HCT116 (cell line): Measurements from ENCODE around the gene TMEM98. TPM values are rescaled to one million over a fixed set of nuclear protein-coding genes. Genes with fewer than 3 reads are reported as not detected.

Experiments
- ATAC-seq: fragments of 200-7000 bp; cut with Tn5 transposase; 2 replicates; pipeline ENCODE4 v1.9.1; 2020; ENCODE audit warnings: mild to moderate bottlenecking, moderate library complexity
- BruUV-seq: library from RNA; stranded (reverse); fragments of 400-500 nt; replicated peaks from 2 replicates; lab custom pipeline; 2021; lab: Mats Ljungman, UMichigan
- CTCF ChIA-PET: fragments of 300-600 bp; sonication (Branson Sonifier 250); formaldehyde crosslinking; loops from one replicate; lab custom pipeline; 2021; ENCODE audit warnings: antibody characterized with exemption; lab: Charles Lee
- POLR2A ChIA-PET: fragments of 300-600, 350-600 bp; sonication (Branson Sonifier 250); formaldehyde crosslinking; loops from one replicate; lab custom pipeline; 2021; ENCODE audit warnings: antibody characterized with exemption; lab: Charles Lee
- RAD21 ChIA-PET, 2 experiments: fragments of 300-600 bp; sonication (Branson Sonifier 250); formaldehyde crosslinking; loops; one replicate each; lab custom pipeline; 2023; ENCODE audit warnings: low total read pairs in 2 of 2; ENCODE audit not compliant: uncharacterized antibody in 2 of 2, unreplicated experiment in 2 of 2, low non-redundant PET in 1 of 2; lab: Charles Lee
- DNase-seq: peaks from one replicate; pipeline ENCODE4 v3.0.0-alpha.2; 2010; ENCODE audit warnings: low read depth, low spot score
- H2AFZ ChIP-seq: fragments of 200-600 bp; shearing (Covaris generic), sonication (generic); 2 replicates; pipeline ENCODE4 v1.6.1; 2017; ENCODE audit warnings: low read depth, mixed run types, mixed read lengths, antibody characterized with exemption, low read length; ENCODE audit not compliant: poor library complexity, severe bottlenecking
- H3K27ac ChIP-seq: 2 replicates; pipeline ENCODE4 v1.5.1; 2012; ENCODE audit warnings: low read depth, low read length
- H3K27me3 ChIP-seq: fragments of 200-600 bp; sonication (generic); 2 replicates; pipeline ENCODE4 v1.6.1; 2016; ENCODE audit warnings: mixed run types, low read length, mixed read lengths; ENCODE audit not compliant: insufficient read depth
- H3K36me3 ChIP-seq, 2 experiments: fragments of 200-500 bp in 1 of 2; fragments of 200-600 bp in 1 of 2; sonication (Bioruptor generic) in 1 of 2; sonication (generic) in 1 of 2; 2 replicates each; pipeline versions ENCODE4 v1.5.1 to v1.6.1; 2014 to 2016; ENCODE audit warnings: low read length in 2 of 2, inconsistent platforms in 1 of 2, mixed read lengths in 1 of 2, mixed run types in 1 of 2; ENCODE audit not compliant: insufficient read depth in 2 of 2, control insufficient read depth in 1 of 2
- H3K4me1 ChIP-seq, 2 experiments: fragments of 200-600 bp in 1 of 2; sonication (generic) in 1 of 2; 2 replicates each; pipeline versions ENCODE4 v1.5.1 to v1.6.1; 2012 to 2017; ENCODE audit warnings: low read length in 2 of 2, inconsistent platforms in 1 of 2, mild to moderate bottlenecking in 1 of 2, mixed read lengths in 1 of 2, mixed run types in 1 of 2, moderate library complexity in 1 of 2; ENCODE audit not compliant: insufficient read depth in 2 of 2, control insufficient read depth in 1 of 2
- H3K4me2 ChIP-seq: fragments of 200-600 bp; sonication (generic); 2 replicates; pipeline ENCODE4 v1.6.1; 2017; ENCODE audit warnings: mixed run types, low read length, mixed read lengths
- H3K4me3 ChIP-seq, 2 experiments: fragments of 200-600 bp in 1 of 2; sonication (generic) in 1 of 2; replicated peaks in 1 of 2; 2 replicates each; pipeline ENCODE4 v1.5.1; 2011 to 2016; ENCODE audit warnings: low read length in 2 of 2, control low read depth in 1 of 2, low read depth in 1 of 2, mild to moderate bottlenecking in 1 of 2, mixed read lengths in 1 of 2, mixed run types in 1 of 2
- H3K79me2 ChIP-seq: fragments of 200-600 bp; sonication (generic); 2 replicates; pipeline ENCODE4 v1.6.1; 2017; ENCODE audit warnings: mild to moderate bottlenecking, mixed run types, low read length, moderate library complexity, mixed read lengths; ENCODE audit not compliant: insufficient read depth
- H3K9ac ChIP-seq: fragments of 200-600 bp; sonication (generic); 2 replicates; pipeline ENCODE4 v1.6.1; 2016; ENCODE audit warnings: low read length, mixed read lengths
- H3K9me2 ChIP-seq: fragments of 200-600 bp; sonication (generic), shearing (Covaris generic); 2 replicates; pipeline ENCODE4 v1.6.1; 2017; ENCODE audit warnings: mixed run types, mild to moderate bottlenecking, moderate library complexity; ENCODE audit not compliant: insufficient read depth
- H3K9me3 ChIP-seq, 2 experiments: fragments of 200-500 bp in 1 of 2; fragments of 200-600 bp in 1 of 2; sonication (Bioruptor generic) in 1 of 2; sonication (generic) in 1 of 2; 2 replicates each; pipeline ENCODE4 v1.6.1; 2014 to 2017; ENCODE audit warnings: low read length in 2 of 2, mixed read lengths in 2 of 2, inconsistent platforms in 1 of 2, low read depth in 1 of 2, mild to moderate bottlenecking in 1 of 2, mixed run types in 1 of 2, moderate library complexity in 1 of 2; ENCODE audit not compliant: control insufficient read depth in 1 of 2, insufficient read depth in 1 of 2
- H4K20me1 ChIP-seq: fragments of 200-600 bp; sonication (generic), shearing (Covaris generic); 2 replicates; pipeline ENCODE4 v1.6.1; 2017; ENCODE audit warnings: mixed run types, mild to moderate bottlenecking, moderate library complexity; ENCODE audit not compliant: insufficient read depth
- EGR1 ChIP-seq: IDR thresholded peaks from 2 replicates; pipeline ENCODE4 v1.6.1; 2012; ENCODE audit warnings: low read depth
- EZH2 ChIP-seq: fragments of 200-600 bp; sonication (generic); IDR thresholded peaks from 2 replicates; pipeline ENCODE4 v1.6.1; 2017; ENCODE audit warnings: antibody characterized with exemption, mixed run types
- JUND ChIP-seq: IDR thresholded peaks from 2 replicates; pipeline ENCODE4 v1.6.1; 2012
- POLR2A ChIP-seq: IDR thresholded peaks from 2 replicates; pipeline ENCODE4 v1.7.0; 2011; ENCODE audit warnings: borderline replicate concordance; ENCODE audit not compliant: insufficient read depth, insufficient read length; ENCODE audit errors: extremely low read depth
- POLR2AphosphoS5 ChIP-seq: IDR thresholded peaks from 2 replicates; pipeline ENCODE4 v1.6.1; 2011; ENCODE audit warnings: mild to moderate bottlenecking, low read depth, low read length, moderate library complexity
- RAD21 ChIP-seq: IDR thresholded peaks from 2 replicates; pipeline ENCODE4 v1.6.1; 2012; ENCODE audit warnings: low read depth, mild to moderate bottlenecking
- intact Hi-C: fragments of 100-400 bp; cut with micrococcal nuclease; formaldehyde crosslinking; loops from 2 replicates; pipeline ENCODE4 v1.10.0; 2022
- total RNA-seq: library from RNA; stranded (reverse); gene quantifications from one replicate; pipeline ENCODE4 v1.2.1, GENCODE V29; 2021; ENCODE audit not compliant: unreplicated experiment
- TF ChIP-seq, protein P1 (sequence below): IDR thresholded peaks from 2 replicates; pipeline ENCODE4 v1.6.1; 2012
- TF ChIP-seq, protein P2 (sequence below): IDR thresholded peaks from 2 replicates; pipeline ENCODE4 v1.6.1; 2012
- TF ChIP-seq, protein P3 (sequence below), 3 experiments: fragments of 200-600 bp in 1 of 3; sonication (generic) in 1 of 3; IDR thresholded peaks in 2 of 3; conservative IDR thresholded peaks in 1 of 3; 2 replicates each; pipeline ENCODE4 v1.5.1; 2012 to 2017; ENCODE audit warnings: low read depth in 2 of 3, low read length in 2 of 3, antibody characterized with exemption in 1 of 3, borderline replicate concordance in 1 of 3, control low read depth in 1 of 3, mild to moderate bottlenecking in 1 of 3, mixed read lengths in 1 of 3, mixed run types in 1 of 3, moderate library complexity in 1 of 3; ENCODE audit not compliant: insufficient read depth in 1 of 3

TMEM98 gene
- total RNA-seq, 1 experiment from 2014 or later = 29.3 TPM

DNA sequence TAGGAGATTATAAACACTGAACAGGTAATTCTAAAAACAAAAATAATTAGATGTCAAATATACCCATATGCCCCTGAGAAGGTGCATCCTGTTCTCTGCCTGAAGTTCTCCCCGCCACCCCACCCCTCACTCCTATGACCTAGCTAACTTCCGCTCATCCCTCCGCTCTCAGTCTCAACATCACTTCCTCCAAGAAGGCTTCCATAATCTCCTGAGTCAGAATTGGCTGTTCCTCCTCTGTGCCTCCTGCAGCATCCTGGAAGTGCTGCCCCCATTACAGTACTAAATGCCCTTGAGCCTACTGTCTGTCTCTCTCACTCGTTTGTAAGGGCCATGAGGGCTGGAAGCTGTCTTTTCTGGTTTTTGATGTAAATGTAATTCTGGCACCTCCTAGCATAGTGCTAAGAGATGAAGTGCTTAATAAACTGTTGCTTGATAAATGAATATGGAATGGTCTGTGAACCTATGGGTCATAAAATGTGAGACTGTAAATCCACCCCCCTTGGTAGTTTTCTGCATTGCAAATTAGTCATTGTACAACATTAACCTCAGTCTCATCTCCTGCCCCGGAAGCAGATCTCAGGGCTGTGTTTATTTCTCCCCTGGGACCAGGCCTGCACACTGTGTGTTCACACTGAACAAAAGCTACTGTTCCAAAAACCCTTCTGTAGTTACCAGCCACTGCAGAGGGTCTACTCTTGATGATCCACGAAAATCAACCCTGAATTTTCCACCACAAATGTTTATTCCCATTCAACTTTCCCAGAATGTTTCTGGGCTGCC is 47.1 kb upstream of the TMEM98 start:
- H3K36me3 ChIP-seq = no peaks in the 10 kb centered on the region
- H3K9me2 ChIP-seq = no peaks in the 10 kb centered on the region
- no peak overlapping the region for H3K4me3 ChIP-seq
- TF ChIP-seq, protein P1, sequence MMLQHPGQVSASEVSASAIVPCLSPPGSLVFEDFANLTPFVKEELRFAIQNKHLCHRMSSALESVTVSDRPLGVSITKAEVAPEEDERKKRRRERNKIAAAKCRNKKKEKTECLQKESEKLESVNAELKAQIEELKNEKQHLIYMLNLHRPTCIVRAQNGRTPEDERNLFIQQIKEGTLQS = no peak
- TF ChIP-seq, protein P2, sequence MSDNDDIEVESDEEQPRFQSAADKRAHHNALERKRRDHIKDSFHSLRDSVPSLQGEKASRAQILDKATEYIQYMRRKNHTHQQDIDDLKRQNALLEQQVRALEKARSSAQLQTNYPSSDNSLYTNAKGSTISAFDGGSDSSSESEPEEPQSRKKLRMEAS = no peak
- TF ChIP-seq POLR2AphosphoS5 (no peak), RAD21 (no peak), JUND (no peak), POLR2A (no peak), EZH2 (no peak), EGR1 (no peak)
- TF ChIP-seq, protein P3, sequence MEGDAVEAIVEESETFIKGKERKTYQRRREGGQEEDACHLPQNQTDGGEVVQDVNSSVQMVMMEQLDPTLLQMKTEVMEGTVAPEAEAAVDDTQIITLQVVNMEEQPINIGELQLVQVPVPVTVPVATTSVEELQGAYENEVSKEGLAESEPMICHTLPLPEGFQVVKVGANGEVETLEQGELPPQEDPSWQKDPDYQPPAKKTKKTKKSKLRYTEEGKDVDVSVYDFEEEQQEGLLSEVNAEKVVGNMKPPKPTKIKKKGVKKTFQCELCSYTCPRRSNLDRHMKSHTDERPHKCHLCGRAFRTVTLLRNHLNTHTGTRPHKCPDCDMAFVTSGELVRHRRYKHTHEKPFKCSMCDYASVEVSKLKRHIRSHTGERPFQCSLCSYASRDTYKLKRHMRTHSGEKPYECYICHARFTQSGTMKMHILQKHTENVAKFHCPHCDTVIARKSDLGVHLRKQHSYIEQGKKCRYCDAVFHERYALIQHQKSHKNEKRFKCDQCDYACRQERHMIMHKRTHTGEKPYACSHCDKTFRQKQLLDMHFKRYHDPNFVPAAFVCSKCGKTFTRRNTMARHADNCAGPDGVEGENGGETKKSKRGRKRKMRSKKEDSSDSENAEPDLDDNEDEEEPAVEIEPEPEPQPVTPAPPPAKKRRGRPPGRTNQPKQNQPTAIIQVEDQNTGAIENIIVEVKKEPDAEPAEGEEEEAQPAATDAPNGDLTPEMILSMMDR (IDR thresholded peaks at IDR 0.05 in 2 of 3, conservative IDR thresholded peaks at IDR 0.05 in 1 of 3; ENCODE audit: borderline replicate concordance in 1 of 3, insufficient read depth in 1 of 3, low read depth in 2 of 3, low read length in 2 of 3) = no peak
- H4K20me1 ChIP-seq = no peaks in the 10 kb centered on the region
- H2AFZ ChIP-seq = no peak overlapping the region
- no peak overlapping the region for H3K9ac ChIP-seq
- RAD21 ChIA-PET = no interaction called here
- POLR2A ChIA-PET = no interaction called here
- DNase-seq (no peak), ATAC-seq (no peak)
- no peaks in the 10 kb centered on the region for H3K9me3 ChIP-seq
- CTCF ChIA-PET = interaction anchor here (1.0 kb wide), 1 partner anchor 98 kb away, joined by 4 read pairs; no protein-coding TSS in a partner anchor
- H3K27me3 ChIP-seq = peaks cover 3% of the 10 kb centered on the region; the same call in 1 of the 2 replicates
- H3K27ac ChIP-seq = no peak overlapping the region
- peaks cover 5 to 11% of the 10 kb centered on the region in 2 experiments; a peak in 3 of 4 replicates for H3K4me1 ChIP-seq
- H3K79me2 ChIP-seq = no peaks in the 10 kb centered on the region
- no TSS peak for BruUV-seq
- H3K4me2 ChIP-seq = no peak overlapping the region
- intact Hi-C loops = no loop called here
